Neural crest cell (in vitro differentiated cells): Measurements from ENCODE around the gene RITA1. TPM values are rescaled to one million over a fixed set of nuclear protein-coding genes. Genes with fewer than 3 reads are reported as not detected.

Experiments
- DNase-seq: peaks from one replicate; pipeline ENCODE4 v3.0.0; 2021; ENCODE audit warnings: low read depth, mixed read lengths, low spot score
- H3K27ac Mint-ChIP-seq: one replicate; pipeline ENCODE4 v1.8.0; 2021; ENCODE audit warnings: mild to moderate bottlenecking, mixed read lengths; ENCODE audit not compliant: unreplicated experiment
- H3K27me3 Mint-ChIP-seq: 2 replicates; pipeline ENCODE4 v1.8.0; 2021; ENCODE audit warnings: low read depth, mild to moderate bottlenecking, mixed read lengths
- H3K36me3 Mint-ChIP-seq: 2 replicates; pipeline ENCODE4 v1.8.0; 2021; ENCODE audit warnings: low read depth, mild to moderate bottlenecking, mixed read lengths
- H3K4me1 Mint-ChIP-seq: 2 replicates; pipeline ENCODE4 v1.8.0; 2021; ENCODE audit warnings: mixed read lengths
- H3K4me3 Mint-ChIP-seq: one replicate; pipeline ENCODE4 v1.8.0; 2021; ENCODE audit warnings: mild to moderate bottlenecking, mixed read lengths
- H3K9me3 Mint-ChIP-seq: 2 replicates; pipeline ENCODE4 v1.8.0; 2021; ENCODE audit warnings: mixed read lengths
- total RNA-seq: library from RNA; stranded (reverse); gene quantifications from 2 replicates; pipeline ENCODE4 v1.2.1, GENCODE V29; 2021
- TF ChIP-seq, protein P1 (sequence below): fragments of 200-600 bp; sonication (generic); conservative IDR thresholded peaks from 2 replicates; pipeline ENCODE4 v1.5.0; 2021; ENCODE audit warnings: antibody characterized with exemption, mild to moderate bottlenecking

Gene RITA1
- total RNA-seq, 1 donor from 2014 or later, result 20.1 TPM

GRCh38 chr12:113232840-113233585, 47.5 kb downstream of the RITA1 start:
- Mint-ChIP-seq H3K36me3 (peaks cover 3% of the 10 kb centered on the region), H3K9me3 (no peaks in the 10 kb centered on the region), H3K4me1 (peaks cover 21% of the 10 kb centered on the region), H3K4me3 (no peak overlapping the region), H3K27me3 (no peaks in the 10 kb centered on the region), H3K27ac (no peak overlapping the region)
- TF ChIP-seq, protein P1, sequence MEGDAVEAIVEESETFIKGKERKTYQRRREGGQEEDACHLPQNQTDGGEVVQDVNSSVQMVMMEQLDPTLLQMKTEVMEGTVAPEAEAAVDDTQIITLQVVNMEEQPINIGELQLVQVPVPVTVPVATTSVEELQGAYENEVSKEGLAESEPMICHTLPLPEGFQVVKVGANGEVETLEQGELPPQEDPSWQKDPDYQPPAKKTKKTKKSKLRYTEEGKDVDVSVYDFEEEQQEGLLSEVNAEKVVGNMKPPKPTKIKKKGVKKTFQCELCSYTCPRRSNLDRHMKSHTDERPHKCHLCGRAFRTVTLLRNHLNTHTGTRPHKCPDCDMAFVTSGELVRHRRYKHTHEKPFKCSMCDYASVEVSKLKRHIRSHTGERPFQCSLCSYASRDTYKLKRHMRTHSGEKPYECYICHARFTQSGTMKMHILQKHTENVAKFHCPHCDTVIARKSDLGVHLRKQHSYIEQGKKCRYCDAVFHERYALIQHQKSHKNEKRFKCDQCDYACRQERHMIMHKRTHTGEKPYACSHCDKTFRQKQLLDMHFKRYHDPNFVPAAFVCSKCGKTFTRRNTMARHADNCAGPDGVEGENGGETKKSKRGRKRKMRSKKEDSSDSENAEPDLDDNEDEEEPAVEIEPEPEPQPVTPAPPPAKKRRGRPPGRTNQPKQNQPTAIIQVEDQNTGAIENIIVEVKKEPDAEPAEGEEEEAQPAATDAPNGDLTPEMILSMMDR, result no peak
- no peak for DNase-seq

DNA sequence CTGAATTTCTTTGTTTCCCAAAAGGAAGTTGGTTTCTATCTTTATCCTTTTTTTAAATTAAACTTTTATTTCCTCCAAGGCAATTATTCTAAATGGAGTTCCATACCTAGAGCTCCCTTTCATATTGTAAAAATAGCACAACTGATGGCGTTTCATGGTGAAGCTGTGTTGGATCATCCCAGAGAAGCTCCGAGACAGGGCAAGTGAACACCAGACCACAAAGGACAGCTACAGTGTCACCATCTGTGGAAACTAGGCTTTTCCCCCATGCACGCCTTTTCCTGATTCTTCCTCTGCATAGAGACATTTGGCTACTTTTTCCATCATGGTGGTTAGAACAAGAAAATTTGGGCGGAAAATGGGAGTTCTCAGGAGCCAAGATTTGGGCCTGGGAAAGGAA, 48.4 kb downstream of the RITA1 start:
- TF ChIP-seq, protein P1, result no peak
- Mint-ChIP-seq H3K27ac (peak overlapping the region; percentile 31), H3K27me3 (no peaks in the 10 kb centered on the region), H3K4me1 (peaks cover 16% of the 10 kb centered on the region), H3K9me3 (no peaks in the 10 kb centered on the region), H3K36me3 (peaks cover 3% of the 10 kb centered on the region), H3K4me3 (no peak overlapping the region)
- no peak for DNase-seq

DNA sequence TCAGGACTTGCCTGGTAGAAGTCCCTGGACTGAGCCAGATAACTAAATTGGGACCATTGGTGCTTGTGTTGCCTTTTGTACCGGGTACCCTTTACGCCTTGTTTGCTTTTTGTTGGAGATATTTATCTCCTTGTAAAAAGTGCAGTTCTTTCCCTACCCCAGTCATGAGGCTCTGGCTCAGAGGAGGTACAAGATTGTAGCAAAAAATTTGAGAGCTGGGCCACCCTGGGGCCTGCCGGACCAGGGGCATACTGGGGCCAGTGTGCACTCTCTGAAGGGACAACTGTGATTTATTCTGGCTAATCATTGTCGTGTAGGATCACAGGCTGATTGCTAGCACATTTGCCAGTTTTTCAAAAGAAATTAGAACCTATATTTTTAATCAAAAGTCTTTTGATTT, 49.0 kb downstream of the RITA1 start:
- Mint-ChIP-seq H3K27me3 (no peaks in the 10 kb centered on the region), H3K36me3 (peaks cover 5% of the 10 kb centered on the region), H3K9me3 (no peaks in the 10 kb centered on the region), H3K4me1 (peaks cover 12% of the 10 kb centered on the region), H3K27ac (no peak overlapping the region), H3K4me3 (no peak overlapping the region)
- TF ChIP-seq, protein P1, result no peak
- no peak for DNase-seq

- no peak for DNase-seq
- no peak overlapping the region for H3K27ac Mint-ChIP-seq
- no peak overlapping the region for H3K4me3 Mint-ChIP-seq
- H3K36me3 Mint-ChIP-seq, result peaks cover 2% of the 10 kb centered on the region
- TF ChIP-seq, protein P1, result no peak
- no peaks in the 10 kb centered on the region for H3K27me3 Mint-ChIP-seq
- no peaks in the 10 kb centered on the region for H3K9me3 Mint-ChIP-seq
- peaks cover 17% of the 10 kb centered on the region for H3K4me1 Mint-ChIP-seq
These were observed 50.5 kb downstream of the RITA1 start for GRCh38 chr12:113235976-113236375.

GRCh38 chr12:113236539-113237399, 51.2 kb downstream of the RITA1 start:
- TF ChIP-seq, protein P1, result no peak
- no peak overlapping the region for H3K4me3 Mint-ChIP-seq
- H3K27ac Mint-ChIP-seq, result no peak overlapping the region
- no peaks in the 10 kb centered on the region for H3K27me3 Mint-ChIP-seq
- no peak for DNase-seq
- peaks cover 20% of the 10 kb centered on the region for H3K4me1 Mint-ChIP-seq
- no peaks in the 10 kb centered on the region for H3K9me3 Mint-ChIP-seq
- peaks cover 2% of the 10 kb centered on the region for H3K36me3 Mint-ChIP-seq
